ENCODE measurements around the gene ENDOU. TPM values are rescaled to one million over a fixed set of nuclear protein-coding genes. Genes with fewer than 3 reads are reported as not detected.

The ENDOU gene
- total RNA-seq, 6 donors from 2014 or later, result 0.14 to 2.1 (median 0.83) TPM; not detected in 2

GRCh38 chr12:47707355-47707754, 17.9 kb downstream of the ENDOU start:
- H3K4me1 ChIP-seq, result peaks cover 18 to 29% (median 23%) of the 10 kb centered on the region in 4 donors
- H3K9me3 ChIP-seq, result no peaks in the 10 kb centered on the region
- H3K36me3 ChIP-seq, result no peaks in the 10 kb centered on the region
- H3K4me3 ChIP-seq, result peak overlapping the region in 1 of 4 donors; percentile 69
- H3K27ac ChIP-seq, result peak overlapping the region in 1 of 4 donors; percentile 94
- DNase-seq, result no peak
- TF ChIP-seq POLR2A (IDR thresholded peaks at IDR 0.05), result no peak
- no peak for TF ChIP-seq CTCF (IDR thresholded peaks at IDR 0.05)
- no peak for TF ChIP-seq EP300 (IDR thresholded peaks at IDR 0.05)
- TF ChIP-seq POLR2AphosphoS5 (IDR thresholded peaks at IDR 0.05), result no peak
- no peaks in the 10 kb centered on the region for H3K27me3 ChIP-seq
- ATAC-seq (ENCODE audit: low FRiP score in 2 of 2), result no peak

GRCh38 chr12:47705566-47706425, 19.5 kb downstream of the ENDOU start, which contains the start of gene RPAP3:
RPAP3 (minus strand) TSS chr12:47706030; CDS start chr12:47702840, 3,190 bp downstream.
- ATAC-seq (ENCODE audit: low FRiP score in 2 of 2) (peak; percentile 98 to 100), DNase-seq (peak; percentile 98 to 100)
- peaks cover 18 to 29% (median 23%) of the 10 kb centered on the region in 4 donors for H3K4me1 ChIP-seq
- H3K9me3 ChIP-seq, result no peaks in the 10 kb centered on the region
- TF ChIP-seq POLR2A (IDR thresholded peaks at IDR 0.05), result peak in 3 of 4 donors; percentile 55 to 86 (median 72)
- TF ChIP-seq CTCF (IDR thresholded peaks at IDR 0.05), result peak; percentile 47 to 85 (median 76)
- TF ChIP-seq EP300 (IDR thresholded peaks at IDR 0.05), result no peak
- TF ChIP-seq POLR2AphosphoS5 (IDR thresholded peaks at IDR 0.05), result peak; percentile 94 to 97
- H3K27ac ChIP-seq, result peak within 1 kb of the TSS; percentile 86 to 94 (median 92)
- 0 to 7% methylated on average over 3 to 49 of the region's 66 CpGs for WGBS, 2 donors
- H3K4me3 ChIP-seq, result peak within 1 kb of the TSS; percentile 69 to 98 (median 96)
- no peaks in the 10 kb centered on the region for H3K27me3 ChIP-seq
- no peaks in the 10 kb centered on the region for H3K36me3 ChIP-seq

DNA sequence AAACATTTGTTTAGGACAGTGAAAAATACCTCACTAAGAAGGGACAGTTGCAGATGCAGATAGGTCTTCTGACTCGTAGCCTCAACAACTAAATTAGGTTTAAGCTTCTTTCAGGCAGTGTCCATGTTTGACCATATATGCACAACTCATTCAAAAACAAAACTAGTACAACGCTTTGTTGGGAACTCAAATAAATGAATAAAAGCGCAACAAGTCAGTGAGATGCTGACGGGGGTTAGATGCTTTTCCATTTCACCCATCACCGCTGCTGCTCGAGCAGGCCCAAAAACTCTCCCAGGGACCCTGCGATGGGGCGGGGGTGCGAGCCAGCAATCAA, 20.1 kb downstream of the ENDOU start:
- TF ChIP-seq POLR2AphosphoS5 (IDR thresholded peaks at IDR 0.05), result no peak
- TF ChIP-seq POLR2A (IDR thresholded peaks at IDR 0.05), result no peak
- TF ChIP-seq CTCF (IDR thresholded peaks at IDR 0.05), result no peak
- no peak for TF ChIP-seq EP300 (IDR thresholded peaks at IDR 0.05)
- Histone ChIP-seq H3K9me3 (no peaks in the 10 kb centered on the region), H3K27ac (peak overlapping the region; percentile 86 to 94 (median 92)), H3K36me3 (peaks cover 0 to 5% (median 2%) of the 10 kb centered on the region in 4 donors), H3K4me1 (peaks cover 18 to 29% (median 23%) of the 10 kb centered on the region in 4 donors), H3K4me3 (peak overlapping the region; percentile 69 to 98 (median 96)), H3K27me3 (no peaks in the 10 kb centered on the region)
- DNase-seq (no peak), ATAC-seq (ENCODE audit: low FRiP score in 2 of 2) (no peak)
- WGBS, 2 donors, result 1 to 3% methylated on average over 6 to 9 of the region's 9 CpGs

- WGBS, 2 donors, result 92 to 93% methylated on average over 9 of the region's 9 CpGs
- TF ChIP-seq CTCF (IDR thresholded peaks at IDR 0.05), result no peak
- no peak for TF ChIP-seq EP300 (IDR thresholded peaks at IDR 0.05)
- TF ChIP-seq POLR2A (IDR thresholded peaks at IDR 0.05), result no peak
- TF ChIP-seq POLR2AphosphoS5 (IDR thresholded peaks at IDR 0.05), result no peak
- ATAC-seq (ENCODE audit: low FRiP score in 2 of 2), result no peak
Measured at GRCh38 chr12:47704719-47705118, 20.6 kb downstream of the ENDOU start.

More at GRCh38 chr12:47704719-47705118, 20.6 kb downstream of the ENDOU start:
- H3K4me1 ChIP-seq, result peaks cover 18 to 29% (median 23%) of the 10 kb centered on the region in 4 donors
- H3K27ac ChIP-seq, result no peak overlapping the region
- DNase-seq, result no peak
- H3K4me3 ChIP-seq, result peak overlapping the region in 2 of 4 donors; percentile 69 to 98
- peaks cover 0 to 9% (median 4%) of the 10 kb centered on the region in 4 donors for H3K36me3 ChIP-seq
- H3K27me3 ChIP-seq, result no peaks in the 10 kb centered on the region
- H3K9me3 ChIP-seq, result no peaks in the 10 kb centered on the region

Measured in upper lobe of left lung (tissue), 6 donors.